Astrocyte (in vitro differentiated cells and primary cell): ENCODE data around the gene HNMT. TPM values are rescaled to one million over a fixed set of nuclear protein-coding genes. Genes with fewer than 3 reads are reported as not detected.

Experiments
- DNase-seq: peaks from one replicate; pipeline ENCODE4 v3.0.0-alpha.2; 2010; ENCODE audit warnings: low read depth
- FAIRE-seq: peaks from 2 replicates; lab custom pipeline; 2011; peaks lifted over from hg19 to GRCh38; lab: Jason Lieb, UNC
- H2AFZ ChIP-seq: 2 replicates; pipeline ENCODE4 v1.6.0; 2012; ENCODE audit warnings: low read depth, low read length, inconsistent platforms
- H3K27ac ChIP-seq: 2 replicates; pipeline ENCODE4 v1.5.1; 2011; ENCODE audit warnings: low read depth, low read length, inconsistent platforms
- H3K27me3 ChIP-seq: 2 replicates; pipeline ENCODE4 v1.6.0; 2011; ENCODE audit warnings: low read length, inconsistent platforms; ENCODE audit not compliant: insufficient read depth
- H3K36me3 ChIP-seq: 2 replicates; pipeline ENCODE4 v1.5.1; 2011; ENCODE audit warnings: low read length, inconsistent platforms; ENCODE audit not compliant: insufficient read depth
- H3K4me1 ChIP-seq: 2 replicates; pipeline ENCODE4 v1.5.1; 2011; ENCODE audit warnings: low read length, inconsistent platforms; ENCODE audit not compliant: insufficient read depth
- H3K4me2 ChIP-seq: 2 replicates; pipeline ENCODE4 v1.6.0; 2012; ENCODE audit warnings: low read length, inconsistent platforms
- H3K4me3 ChIP-seq: 2 replicates; pipeline ENCODE4 v1.5.1; 2011; ENCODE audit warnings: low read depth, mild to moderate bottlenecking, low read length, inconsistent platforms; ENCODE audit not compliant: insufficient read depth
- H3K79me2 ChIP-seq: 2 replicates; pipeline ENCODE4 v1.6.0; 2012; ENCODE audit warnings: mild to moderate bottlenecking, low read length, inconsistent platforms; ENCODE audit not compliant: insufficient read depth
- H3K9ac ChIP-seq: 2 replicates; pipeline ENCODE4 v1.6.0; 2012; ENCODE audit warnings: mild to moderate bottlenecking, low read length, inconsistent platforms
- H3K9me3 ChIP-seq: 2 replicates; pipeline ENCODE4 v1.5.1; 2012; ENCODE audit warnings: low read depth, mild to moderate bottlenecking, low read length, inconsistent platforms; ENCODE audit not compliant: insufficient read depth
- H4K20me1 ChIP-seq: 2 replicates; pipeline ENCODE4 v1.6.0; 2012; ENCODE audit warnings: low read length, inconsistent platforms; ENCODE audit not compliant: insufficient read depth
- H3K27ac Mint-ChIP-seq: one replicate; pipeline ENCODE4 v1.8.0; 2021; ENCODE audit warnings: mild to moderate bottlenecking, mixed read lengths; ENCODE audit not compliant: unreplicated experiment
- H3K27me3 Mint-ChIP-seq: one replicate; pipeline ENCODE4 v1.8.0; 2021; ENCODE audit warnings: low read depth, mixed read lengths; ENCODE audit not compliant: unreplicated experiment
- H3K36me3 Mint-ChIP-seq: one replicate; pipeline ENCODE4 v1.8.0; 2021; ENCODE audit warnings: low read depth, mixed read lengths; ENCODE audit not compliant: unreplicated experiment
- H3K4me1 Mint-ChIP-seq: one replicate; pipeline ENCODE4 v1.8.0; 2021; ENCODE audit warnings: low read depth, mixed read lengths; ENCODE audit not compliant: unreplicated experiment
- H3K4me3 Mint-ChIP-seq: one replicate; pipeline ENCODE4 v1.8.0; 2021; ENCODE audit warnings: mild to moderate bottlenecking, moderate library complexity, mixed read lengths; ENCODE audit not compliant: unreplicated experiment
- H3K9me3 Mint-ChIP-seq: one replicate; pipeline ENCODE4 v1.8.0; 2021; ENCODE audit warnings: mild to moderate bottlenecking, mixed read lengths; ENCODE audit not compliant: unreplicated experiment
- EZH2 ChIP-seq: IDR thresholded peaks from 2 replicates; pipeline ENCODE4 v1.6.1; 2012; ENCODE audit warnings: mild to moderate bottlenecking, low read length, inconsistent platforms; ENCODE audit not compliant: insufficient read depth
- total RNA-seq: library from RNA; stranded (reverse); gene quantifications from 2 replicates; pipeline ENCODE4 v1.2.1, GENCODE V29; 2021
- TF ChIP-seq, protein P1 (sequence below): IDR thresholded peaks from 2 replicates; pipeline ENCODE4 v1.5.1; 2011; ENCODE audit warnings: low read depth, mild to moderate bottlenecking, inconsistent platforms, low read length, moderate library complexity; ENCODE audit not compliant: insufficient read depth

HNMT gene
- total RNA-seq, 1 donor from 2014 or later = 15.3 TPM

DNA sequence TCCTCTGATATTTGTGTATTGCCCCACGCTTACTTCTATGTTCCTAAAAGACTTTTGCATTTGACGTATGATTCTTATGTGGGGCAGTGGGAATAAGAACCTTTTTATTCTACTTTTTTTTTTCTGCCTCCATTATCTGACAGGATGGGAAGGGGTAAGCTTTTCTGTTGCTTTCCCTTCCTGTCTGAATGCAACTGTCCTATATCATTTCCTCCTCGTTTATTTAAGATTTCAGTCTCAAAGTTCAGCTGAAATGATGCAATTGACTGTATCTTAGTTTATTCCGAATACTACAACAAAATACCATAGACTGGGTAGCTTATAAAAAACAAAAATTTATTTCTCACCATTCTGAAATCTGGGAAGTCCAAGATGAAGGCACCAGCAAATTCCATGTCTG lies 24.1 kb upstream of the HNMT start:
- Histone ChIP-seq H3K27me3 (no peaks in the 10 kb centered on the region), H3K4me2 (no peak overlapping the region), H3K4me3 (no peak overlapping the region), H3K79me2 (no peaks in the 10 kb centered on the region), H3K27ac (no peak overlapping the region), H4K20me1 (no peaks in the 10 kb centered on the region), H2AFZ (no peak overlapping the region), H3K9ac (no peak overlapping the region), H3K9me3 (no peaks in the 10 kb centered on the region), H3K4me1 (no peaks in the 10 kb centered on the region), H3K36me3 (no peaks in the 10 kb centered on the region)
- FAIRE-seq (no peak), DNase-seq (no peak)
- no peak for TF ChIP-seq EZH2
- TF ChIP-seq, protein P1, sequence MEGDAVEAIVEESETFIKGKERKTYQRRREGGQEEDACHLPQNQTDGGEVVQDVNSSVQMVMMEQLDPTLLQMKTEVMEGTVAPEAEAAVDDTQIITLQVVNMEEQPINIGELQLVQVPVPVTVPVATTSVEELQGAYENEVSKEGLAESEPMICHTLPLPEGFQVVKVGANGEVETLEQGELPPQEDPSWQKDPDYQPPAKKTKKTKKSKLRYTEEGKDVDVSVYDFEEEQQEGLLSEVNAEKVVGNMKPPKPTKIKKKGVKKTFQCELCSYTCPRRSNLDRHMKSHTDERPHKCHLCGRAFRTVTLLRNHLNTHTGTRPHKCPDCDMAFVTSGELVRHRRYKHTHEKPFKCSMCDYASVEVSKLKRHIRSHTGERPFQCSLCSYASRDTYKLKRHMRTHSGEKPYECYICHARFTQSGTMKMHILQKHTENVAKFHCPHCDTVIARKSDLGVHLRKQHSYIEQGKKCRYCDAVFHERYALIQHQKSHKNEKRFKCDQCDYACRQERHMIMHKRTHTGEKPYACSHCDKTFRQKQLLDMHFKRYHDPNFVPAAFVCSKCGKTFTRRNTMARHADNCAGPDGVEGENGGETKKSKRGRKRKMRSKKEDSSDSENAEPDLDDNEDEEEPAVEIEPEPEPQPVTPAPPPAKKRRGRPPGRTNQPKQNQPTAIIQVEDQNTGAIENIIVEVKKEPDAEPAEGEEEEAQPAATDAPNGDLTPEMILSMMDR = no peak
- H3K9me3 Mint-ChIP-seq = peaks cover 4% of the 10 kb centered on the region
- no peak overlapping the region for H3K27ac Mint-ChIP-seq
- no peaks in the 10 kb centered on the region for H3K27me3 Mint-ChIP-seq
- H3K4me3 Mint-ChIP-seq = no peak overlapping the region
- H3K4me1 Mint-ChIP-seq = peaks cover 23% of the 10 kb centered on the region
- H3K36me3 Mint-ChIP-seq = no peaks in the 10 kb centered on the region

DNA sequence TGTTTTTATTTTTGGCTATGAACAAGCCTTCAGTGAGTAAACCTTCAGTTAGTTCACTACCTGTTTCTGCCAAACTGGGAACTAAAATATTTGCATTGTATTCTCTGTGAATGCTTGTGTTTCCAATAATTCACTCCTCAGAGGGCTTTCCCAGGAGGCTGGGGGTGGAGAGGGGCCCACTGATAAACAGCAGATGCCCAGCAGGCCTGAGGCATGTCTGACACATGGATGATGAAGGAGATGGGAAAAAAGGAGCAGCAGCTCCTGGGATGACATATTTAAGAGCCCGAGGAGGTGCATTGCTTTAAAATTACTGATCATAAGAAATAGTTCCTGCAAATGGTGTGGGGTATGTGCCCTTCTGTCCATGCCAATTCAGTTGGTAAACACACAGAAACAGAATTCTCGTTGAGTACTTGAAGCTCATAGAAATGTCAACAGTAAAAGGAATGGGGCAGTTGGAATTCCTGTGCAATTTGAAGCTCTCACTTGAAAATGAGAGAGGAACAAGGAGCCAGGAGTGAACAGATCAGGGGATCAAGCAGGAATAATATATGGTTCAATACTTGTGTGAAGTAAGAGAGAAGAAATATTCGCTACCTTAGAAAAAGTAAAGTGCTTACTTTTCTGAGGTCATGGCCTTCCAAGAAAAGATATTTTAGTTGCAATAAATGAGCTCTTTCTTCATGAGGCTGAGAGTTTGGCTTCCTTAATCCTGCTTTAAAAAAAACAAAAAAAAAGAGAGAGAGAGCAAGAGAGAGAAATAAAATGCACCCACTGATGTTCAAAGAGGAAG lies 22.0 kb upstream of the HNMT start:
- Histone ChIP-seq H4K20me1 (no peaks in the 10 kb centered on the region), H3K4me1 (no peaks in the 10 kb centered on the region), H3K9ac (no peak overlapping the region), H3K27me3 (peaks cover 3% of the 10 kb centered on the region), H3K27ac (no peak overlapping the region), H3K9me3 (no peaks in the 10 kb centered on the region), H2AFZ (no peak overlapping the region), H3K4me3 (no peak overlapping the region), H3K79me2 (no peaks in the 10 kb centered on the region), H3K4me2 (no peak overlapping the region), H3K36me3 (no peaks in the 10 kb centered on the region)
- TF ChIP-seq, protein P1 = no peak
- no peak for TF ChIP-seq EZH2
- Mint-ChIP-seq H3K4me3 (no peak overlapping the region), H3K9me3 (peaks cover 2% of the 10 kb centered on the region), H3K4me1 (peaks cover 23% of the 10 kb centered on the region), H3K36me3 (no peaks in the 10 kb centered on the region), H3K27ac (no peak overlapping the region), H3K27me3 (no peaks in the 10 kb centered on the region)
- no peak for DNase-seq
- no peak for FAIRE-seq
